Measurements from ENCODE around the gene KRABD2.
"Not testable (repeated sequence)": the region's sequence is repeated elsewhere in the genome, so short reads cannot be mapped to it uniquely, and the experiment has no call there.

Gene KRABD2

GRCh38 chr17:8392274-8392673 lies 15.8 kb upstream of the KRABD2 start:
- DNase-seq: no peak

DNA sequence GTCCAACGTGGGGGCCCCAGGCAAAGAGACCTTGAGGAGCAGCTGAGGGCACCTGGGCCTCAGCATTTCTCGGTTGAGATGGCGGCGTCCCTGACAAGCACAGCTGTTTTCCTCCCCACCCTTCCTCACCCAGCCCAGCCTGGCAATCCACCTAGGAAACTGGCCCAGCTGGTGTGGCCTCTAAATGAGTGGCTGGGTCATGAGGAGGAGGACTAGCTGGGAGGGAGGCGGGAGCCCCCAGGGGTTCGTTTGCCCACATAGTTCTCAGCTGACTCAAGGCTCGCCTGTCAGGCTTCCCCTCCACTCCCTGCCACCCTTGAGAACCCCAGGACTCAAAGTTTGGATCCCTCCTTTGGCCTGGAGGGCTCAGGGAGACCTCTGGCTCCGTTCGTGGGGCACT lies 15.2 kb upstream of the KRABD2 start:
- DNase-seq: no peak

DNA sequence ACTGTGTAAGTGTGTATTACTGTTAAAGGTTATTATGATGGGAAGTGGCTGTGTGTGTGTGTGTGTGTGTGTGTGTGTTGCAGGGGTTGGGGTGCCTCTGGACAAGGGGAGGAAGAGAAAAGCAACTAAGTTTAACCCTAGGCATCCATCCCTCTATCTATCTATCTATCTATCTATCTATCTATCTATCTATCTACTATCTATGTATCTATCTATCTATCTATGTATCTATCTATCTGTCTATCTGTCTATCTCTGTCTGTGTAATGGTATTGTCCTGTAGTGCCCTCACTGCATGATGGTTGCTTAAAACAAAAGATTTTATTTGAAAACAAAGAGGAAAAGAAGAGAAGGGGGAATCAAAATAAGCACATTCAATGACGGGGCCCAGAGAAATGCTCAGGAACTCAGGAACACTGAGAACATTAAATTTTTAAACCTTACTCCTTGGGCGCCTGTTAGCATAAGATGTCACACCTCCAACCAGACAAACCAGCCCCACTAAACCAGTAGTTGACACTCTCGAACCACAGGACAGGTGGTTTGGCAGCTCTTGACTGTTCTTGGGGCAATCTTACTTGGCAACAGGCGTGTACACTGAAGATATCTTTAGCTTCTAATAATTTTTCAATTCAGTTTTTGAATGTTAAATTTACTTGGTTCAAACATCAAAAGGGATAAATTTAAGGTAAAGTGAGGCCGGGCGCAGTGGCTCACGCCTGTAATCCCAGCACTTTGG lies 11.6 kb upstream of the KRABD2 start:
- DNase-seq: peak; percentile 27 to 57

- no peak for DNase-seq
These were observed 10.3 kb upstream of the KRABD2 start for GRCh38 chr17:8386841-8387240.

DNA sequence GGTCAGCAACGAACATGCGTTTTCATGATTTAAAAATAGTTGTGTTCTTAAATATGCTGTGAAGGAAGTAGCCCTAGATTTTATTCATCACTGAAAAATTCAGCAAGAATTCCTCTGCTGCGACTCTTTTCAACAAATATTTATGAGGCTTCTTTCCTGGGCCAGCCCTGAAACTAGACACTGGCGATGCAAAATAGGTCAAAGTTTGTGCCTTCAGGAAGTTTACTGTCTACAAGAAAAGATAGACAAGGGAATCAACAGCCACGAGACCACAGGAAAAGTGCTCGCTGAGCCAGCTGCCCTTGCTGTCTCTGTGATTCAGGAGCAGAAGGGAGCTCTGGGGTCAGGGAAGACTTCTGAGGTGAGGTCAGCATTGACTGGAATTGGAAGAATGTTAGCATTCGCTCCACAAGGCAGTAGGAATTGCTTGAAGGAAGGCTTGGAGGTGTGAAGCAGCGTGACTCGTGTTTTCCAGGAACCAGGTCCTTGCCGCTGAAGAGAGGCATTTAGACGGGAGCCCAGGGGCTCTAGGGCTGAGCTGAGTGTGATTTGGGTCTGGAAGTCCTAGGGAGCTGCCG lies 8.4 kb upstream of the KRABD2 start:
- no peak for DNase-seq

DNA sequence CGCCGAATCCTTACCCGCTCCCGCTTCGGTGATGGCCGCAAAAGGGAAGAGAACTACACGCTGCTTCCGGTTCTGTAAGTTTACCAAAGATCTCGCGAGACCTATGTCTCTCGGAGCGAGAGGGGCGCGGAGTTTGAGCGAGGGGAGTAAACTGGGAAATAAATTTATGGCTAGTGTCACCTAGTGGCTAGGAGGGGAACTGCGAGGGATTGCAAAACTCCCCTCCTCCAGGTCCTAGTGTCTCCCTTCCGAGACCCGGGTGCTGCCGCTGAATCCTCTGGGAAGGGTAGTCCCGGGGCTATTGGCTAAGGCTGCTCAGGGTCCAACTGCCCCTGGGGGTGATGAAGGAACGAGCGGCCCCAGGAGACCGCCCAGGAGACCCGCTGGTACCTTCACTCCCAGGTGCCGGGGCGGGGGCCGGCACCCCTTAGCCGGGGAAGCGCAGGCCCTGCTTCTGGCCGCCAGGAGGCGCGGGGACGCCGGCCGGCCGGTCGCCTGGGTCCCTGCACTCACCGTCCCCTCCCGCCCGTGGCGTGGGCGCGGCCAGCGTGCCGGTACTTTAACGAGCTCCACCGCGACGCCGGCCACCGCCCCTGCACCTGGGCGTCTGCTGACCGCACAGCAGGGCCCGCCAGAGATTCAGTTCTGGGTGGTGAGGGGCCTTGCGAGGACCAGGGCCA lies 6.8 kb upstream of the KRABD2 start, which contains the start of gene RPL26:
Gene RPL26 (minus strand): TSS at position 51 of the 680 bp plus-strand sequence. CDS start 883 bp downstream, outside the sequence.
- DNase-seq: peak; percentile 97 to 98

- no peak for DNase-seq
These were observed 6.3 kb upstream of the KRABD2 start for GRCh38 chr17:8382880-8383142.

GRCh38 chr17:8382052-8382879 lies 5.8 kb upstream of the KRABD2 start:
- peak in 1 of 2 donors; percentile 23 for DNase-seq

- DNase-seq: no peak
These were observed 3.5 kb upstream of the KRABD2 start for GRCh38 chr17:8380049-8380448.

DNA sequence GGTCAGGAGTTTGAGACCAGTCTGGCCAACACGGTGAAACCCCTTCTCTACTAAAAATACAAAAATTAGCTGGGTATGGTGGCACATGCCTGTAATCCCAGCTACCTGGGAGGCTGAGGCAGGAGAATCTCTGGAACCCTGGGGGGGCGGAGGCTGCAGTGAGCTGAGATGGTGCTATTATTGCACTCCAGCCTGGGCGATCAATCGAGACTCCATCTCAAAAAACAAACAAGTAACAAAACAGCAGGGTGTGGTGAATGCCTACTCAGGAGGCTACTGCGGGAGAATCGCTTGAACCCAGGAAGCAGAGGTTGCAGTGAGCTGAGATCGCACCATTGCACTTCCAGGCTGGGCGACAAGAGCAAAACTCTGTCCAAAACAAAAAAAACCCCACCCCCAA lies 1.6 kb upstream of the KRABD2 start:
- not testable (repeated sequence) for DNase-seq

GRCh38 chr17:8377422-8377821 lies 918 bp upstream of the KRABD2 start:
- DNase-seq: no peak

DNA sequence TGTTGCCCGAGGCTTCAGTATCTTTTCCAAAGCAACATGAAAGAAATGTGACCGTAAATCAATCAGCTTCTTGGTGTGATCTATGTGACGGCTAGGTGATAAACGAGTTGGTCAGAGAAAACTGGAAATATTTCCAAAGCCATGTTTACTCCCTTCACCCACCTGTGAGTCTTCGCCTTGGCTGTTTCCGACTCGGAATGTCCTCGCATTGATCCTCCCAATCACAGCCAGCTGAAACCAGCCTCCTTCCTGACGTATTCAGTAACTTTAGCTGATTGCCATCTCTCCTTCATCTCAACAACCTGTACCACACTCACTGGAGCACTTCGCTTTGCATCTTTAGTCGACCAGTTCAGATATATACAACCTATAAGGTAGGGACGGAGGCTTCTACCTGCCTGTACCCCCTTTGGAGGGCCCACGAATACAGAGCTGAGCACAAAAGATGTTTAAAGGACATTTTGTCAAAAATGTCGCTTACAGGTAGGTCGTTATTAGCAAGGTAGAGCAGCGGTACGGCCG lies 705 bp downstream of the KRABD2 start:
- DNase-seq: no peak

- not testable (repeated sequence) for DNase-seq
These were observed 2.6 kb downstream of the KRABD2 start for GRCh38 chr17:8373856-8374255.

GRCh38 chr17:8372422-8372821 lies 4.1 kb downstream of the KRABD2 start:
- DNase-seq: no peak

GRCh38 chr17:8371786-8372185 lies 4.7 kb downstream of the KRABD2 start:
- no peak for DNase-seq

GRCh38 chr17:8369944-8370343 lies 6.6 kb downstream of the KRABD2 start:
- no peak for DNase-seq

GRCh38 chr17:8368193-8368592 lies 8.3 kb downstream of the KRABD2 start:
- DNase-seq: no peak

DNA sequence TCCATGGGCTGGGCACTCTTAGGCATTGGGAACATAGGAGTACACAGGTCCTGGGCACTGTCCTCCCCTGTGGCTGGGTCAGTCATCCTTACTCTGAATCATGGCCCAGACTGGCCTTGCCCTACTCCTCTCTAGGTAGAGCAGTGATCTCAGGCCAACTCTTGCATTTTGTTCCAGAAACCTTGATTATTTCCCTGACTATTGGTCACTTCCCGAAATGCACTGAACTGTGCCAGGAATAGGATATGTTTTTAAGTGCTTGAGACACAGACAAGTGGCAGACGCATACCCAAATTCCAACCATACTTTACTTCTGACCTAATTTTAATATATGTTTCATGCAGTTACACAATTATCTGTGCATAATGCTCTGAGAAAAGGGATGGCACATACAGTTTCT lies 10.3 kb downstream of the KRABD2 start:
- no peak for DNase-seq

GRCh38 chr17:8365143-8365542 lies 11.4 kb downstream of the KRABD2 start:
- no peak for DNase-seq

- no peak for DNase-seq
These were observed 13.7 kb downstream of the KRABD2 start for GRCh38 chr17:8362651-8363332.

DNA sequence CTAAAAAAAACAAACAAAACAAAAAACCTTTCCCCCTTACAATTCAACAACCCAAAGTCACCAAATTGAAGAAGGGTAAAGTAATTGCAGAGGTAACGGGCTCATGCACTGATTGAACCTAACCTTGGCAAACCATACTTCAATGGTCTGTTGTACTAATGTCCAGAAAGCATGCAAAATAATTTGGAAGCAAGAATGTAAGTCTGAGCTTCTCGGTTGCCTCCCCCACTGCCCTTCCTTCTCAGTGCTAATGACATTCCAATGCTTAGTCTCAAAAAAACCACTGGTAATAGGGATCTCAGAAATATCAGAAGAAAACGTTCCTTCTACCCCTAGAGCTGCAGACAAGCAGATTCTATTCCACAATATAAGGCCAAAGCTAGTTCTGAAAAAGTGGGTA lies 15.8 kb downstream of the KRABD2 start:
- DNase-seq: no peak

DNA sequence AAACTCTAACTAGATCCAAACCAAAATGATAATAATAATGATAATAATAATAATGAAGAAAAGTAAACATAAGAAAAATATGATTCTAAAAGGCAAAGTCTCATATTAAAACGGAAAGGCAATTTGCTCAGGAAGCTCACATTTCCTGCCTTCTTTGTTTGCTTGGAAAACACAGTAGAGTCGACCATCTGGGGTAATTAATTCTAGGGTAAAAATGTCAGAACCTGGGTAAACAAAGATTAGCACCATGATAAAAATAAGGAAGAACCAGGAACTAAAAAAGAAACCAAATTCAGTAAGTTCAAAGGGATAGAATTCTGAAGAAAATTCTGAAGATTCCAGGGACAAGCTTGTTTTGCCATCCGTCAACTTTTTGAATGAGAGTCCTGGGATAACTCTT lies 16.2 kb downstream of the KRABD2 start:
- no peak for DNase-seq

GRCh38 chr17:8359769-8360168 lies 16.7 kb downstream of the KRABD2 start:
- DNase-seq: no peak

Data from CD4-positive, alpha-beta T cell treated with Interferon alpha-2 for 1 hour (primary cell).